Measurements from ENCODE around the gene LEMD2. TPM values are rescaled to one million over a fixed set of nuclear protein-coding genes. Genes with fewer than 3 reads are reported as not detected.

Gene LEMD2
- total and polyA plus RNA-seq, 9 of the 15 experiments (the other 6 are each of a cell fraction or from before 2014, with no cell fraction given), result 0.32 to 46.3 (median 30.8) TPM

DNA sequence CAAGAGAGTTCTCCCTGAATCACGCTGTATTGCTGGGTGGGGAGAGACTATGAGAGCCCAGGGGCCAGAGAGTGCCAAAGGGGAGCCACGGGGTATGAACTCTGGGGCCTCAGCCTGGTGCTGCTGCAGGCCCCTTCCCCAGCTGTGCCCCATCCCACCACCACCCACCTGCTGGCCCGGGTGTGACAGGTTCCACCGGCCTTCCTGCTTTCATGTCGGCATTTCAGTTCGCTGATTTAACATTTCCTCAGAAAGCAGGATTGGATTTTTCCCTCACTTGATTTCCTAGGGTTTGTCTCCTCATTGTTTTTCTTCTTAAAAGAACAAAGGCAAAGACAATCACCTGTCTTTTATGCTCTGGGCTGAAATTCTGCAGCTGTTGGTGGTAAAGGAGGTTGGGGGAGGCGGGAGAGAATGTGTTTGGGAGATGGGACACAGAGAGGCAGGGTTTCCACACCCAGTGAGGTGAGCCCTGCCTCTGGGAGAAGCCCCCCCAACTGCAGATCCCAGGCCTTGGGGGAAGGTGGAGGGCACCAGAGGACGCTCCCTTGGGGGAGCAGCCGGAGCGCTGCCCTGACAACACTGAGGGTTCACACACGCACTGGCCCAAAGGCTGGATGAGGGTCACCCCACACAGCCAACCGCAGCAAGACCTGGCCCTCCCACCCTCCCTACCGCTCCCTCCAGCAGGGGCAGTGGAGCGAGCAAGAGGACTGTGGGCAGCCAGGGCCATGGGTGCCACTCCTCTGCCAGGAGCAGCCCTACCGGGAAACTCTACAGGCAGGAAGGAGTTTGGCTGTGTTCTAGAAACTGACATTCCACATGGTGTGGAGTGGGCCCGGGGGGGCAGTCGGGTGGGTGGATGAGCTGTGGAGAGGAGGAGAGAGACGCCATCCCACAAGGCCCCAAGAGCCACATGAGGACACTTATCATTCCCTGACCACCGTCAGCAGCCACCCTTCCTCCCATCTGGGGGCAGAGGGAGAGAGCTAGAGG is 25.4 kb upstream of the LEMD2 start:
- ATAC-seq (no peak), DNase-seq (ENCODE audit: extremely low read depth in 1 of 4, low spot score in 3 of 4) (no peak), FAIRE-seq (no peak)
- in situ Hi-C loops (cut with MboI), result no loop called here
- H3K9ac ChIP-seq (ENCODE audit: insufficient read depth in 1 of 2, low read depth in 2 of 2, low read length in 2 of 2), result no peak overlapping the region
- peaks cover 27 to 71% of the 10 kb centered on the region in 2 experiments for H3K27me3 ChIP-seq (ENCODE audit: control insufficient read depth in 2 of 2, insufficient read depth in 2 of 2, low read length in 2 of 2)
- H3K4me2 ChIP-seq (ENCODE audit: insufficient read depth, low read length), result no peak overlapping the region
- TF ChIP-seq ZNF75A (CRISPR knock-in tag; IDR thresholded peaks at IDR 0.05) (no peak), ZNF12 (CRISPR knock-in tag; IDR thresholded peaks at IDR 0.05) (no peak), ZNF444 (CRISPR knock-in tag; IDR thresholded peaks at IDR 0.05) (no peak), TBP (optimal IDR thresholded peaks at IDR 0.05; ENCODE audit: low read depth, low read length) (no peak), NCOA6 (IDR thresholded peaks at IDR 0.05) (no peak), MED1 (CRISPR knock-in tag; IDR thresholded peaks at IDR 0.05; ENCODE audit: borderline replicate concordance) (no peak), ZNF174 (CRISPR knock-in tag; IDR thresholded peaks at IDR 0.05) (no peak), NFE2 (IDR thresholded peaks at IDR 0.05; ENCODE audit: low read depth) (no peak), SNIP1 (IDR thresholded peaks at IDR 0.05; ENCODE audit: low read depth) (no peak), CHD4 (IDR thresholded peaks at IDR 0.05; ENCODE audit: insufficient read depth, insufficient replicate concordance, low read depth, low read length, poor library complexity, severe bottlenecking) (no peak), FUS (optimal IDR thresholded peaks at IDR 0.05; ENCODE audit: low read depth, low read length) (no peak), ZNF274 (IDR thresholded peaks at IDR 0.05; ENCODE audit: borderline replicate concordance, low read depth, low read length) (no peak), HIVEP1 (CRISPR knock-in tag; IDR thresholded peaks at IDR 0.05) (no peak), EZH2 (IDR thresholded peaks at IDR 0.05; ENCODE audit: borderline replicate concordance, low read depth, low read length) (no peak), NFE2L1 (tag; IDR thresholded peaks at IDR 0.05; ENCODE audit: borderline replicate concordance, low read depth) (no peak), SMARCA5 (IDR thresholded peaks at IDR 0.05) (no peak), ZNF324 (CRISPR knock-in tag; IDR thresholded peaks at IDR 0.05) (no peak), HSF4 (CRISPR knock-in tag; IDR thresholded peaks at IDR 0.05; ENCODE audit: borderline replicate concordance) (no peak)
- TF ChIP-seq, protein P1, sequence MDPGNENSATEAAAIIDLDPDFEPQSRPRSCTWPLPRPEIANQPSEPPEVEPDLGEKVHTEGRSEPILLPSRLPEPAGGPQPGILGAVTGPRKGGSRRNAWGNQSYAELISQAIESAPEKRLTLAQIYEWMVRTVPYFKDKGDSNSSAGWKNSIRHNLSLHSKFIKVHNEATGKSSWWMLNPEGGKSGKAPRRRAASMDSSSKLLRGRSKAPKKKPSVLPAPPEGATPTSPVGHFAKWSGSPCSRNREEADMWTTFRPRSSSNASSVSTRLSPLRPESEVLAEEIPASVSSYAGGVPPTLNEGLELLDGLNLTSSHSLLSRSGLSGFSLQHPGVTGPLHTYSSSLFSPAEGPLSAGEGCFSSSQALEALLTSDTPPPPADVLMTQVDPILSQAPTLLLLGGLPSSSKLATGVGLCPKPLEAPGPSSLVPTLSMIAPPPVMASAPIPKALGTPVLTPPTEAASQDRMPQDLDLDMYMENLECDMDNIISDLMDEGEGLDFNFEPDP (CRISPR knock-in tag; IDR thresholded peaks at IDR 0.05), result no peak
- TF ChIP-seq, protein P2, sequence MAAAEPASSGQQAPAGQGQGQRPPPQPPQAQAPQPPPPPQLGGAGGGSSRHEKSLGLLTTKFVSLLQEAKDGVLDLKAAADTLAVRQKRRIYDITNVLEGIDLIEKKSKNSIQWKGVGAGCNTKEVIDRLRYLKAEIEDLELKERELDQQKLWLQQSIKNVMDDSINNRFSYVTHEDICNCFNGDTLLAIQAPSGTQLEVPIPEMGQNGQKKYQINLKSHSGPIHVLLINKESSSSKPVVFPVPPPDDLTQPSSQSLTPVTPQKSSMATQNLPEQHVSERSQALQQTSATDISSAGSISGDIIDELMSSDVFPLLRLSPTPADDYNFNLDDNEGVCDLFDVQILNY (CRISPR knock-in tag; IDR thresholded peaks at IDR 0.05), result no peak
- CTCF ChIA-PET (ENCODE audit: low intra/inter-chr PET ratio), result no interaction called here
- H3K4me3 ChIP-seq, result no peak overlapping the region
- no peaks in the 10 kb centered on the region for H3K36me3 ChIP-seq (ENCODE audit: control insufficient read depth, insufficient read depth, low read length)
- H3K9me1 ChIP-seq (ENCODE audit: control insufficient read depth, insufficient read depth, low read length), result no peaks in the 10 kb centered on the region
- H3K27ac ChIP-seq (ENCODE audit: extremely low read depth, low read depth, low read length), result no peak overlapping the region
- no TSS peak for BruUV-seq (replicated peaks)
- intact Hi-C loops (cut with micrococcal nuclease), result no loop called here
- H3K79me2 ChIP-seq (ENCODE audit: control insufficient read depth, insufficient read depth, low read length), result no peaks in the 10 kb centered on the region
- WGBS (ENCODE audit: insufficient coverage, low coverage, missing lambda C conversion rate), result under 1% methylated on average over 16 of the region's 19 CpGs
- peaks cover 6% of the 10 kb centered on the region; the same call in 1 of the 2 replicates for H4K20me1 ChIP-seq (replicated peaks; ENCODE audit: control insufficient read depth, insufficient read depth, low read length)
- no peak overlapping the region for H2AFZ ChIP-seq (ENCODE audit: low read depth, low read length)
- no peaks in the 10 kb centered on the region for H3K9me3 ChIP-seq (replicated peaks; ENCODE audit: control insufficient read depth, insufficient read depth, low read depth, low read length)
- POLR2A ChIA-PET, result interaction anchor here (0.6 to 1.3 kb wide), 2 partner anchors 8 to 783 kb away, joined by 3 to 4 read pairs; no protein-coding TSS in a partner anchor
- H3K4me1 ChIP-seq (replicated peaks in 1 of 2; ENCODE audit: control insufficient read depth in 2 of 2, insufficient read depth in 2 of 2, low read length in 2 of 2), result peaks cover 0 to 3% of the 10 kb centered on the region in 2 experiments; a peak in 1 of 5 replicates

Data from K562 (cell line).